IMR-90 (cell line): Measurements from ENCODE around the gene NWD2. TPM values are rescaled to one million over a fixed set of nuclear protein-coding genes. Genes with fewer than 3 reads are reported as not detected.

Experiments used
- ATAC-seq: fragments of 200-7000 bp; cut with Tn5 transposase; 2 replicates; pipeline ENCODE4 v1.9.1; 2020; ENCODE audit warnings: low read depth, mild to moderate bottlenecking, moderate library complexity
- BruUV-seq: library from RNA; stranded (reverse); fragments of 400-500 nt; replicated peaks from 2 replicates; lab custom pipeline; 2021; lab: Mats Ljungman, UMichigan
- CTCF ChIA-PET: fragments of 300-600 bp; formaldehyde crosslinking; extraction: SDS; loops from one replicate; lab custom pipeline; 2021; ENCODE audit warnings: antibody characterized with exemption; lab: Yijun Ruan, JAX
- POLR2A ChIA-PET: fragments of 300-600 bp; sonication (Branson Sonifier 250); formaldehyde crosslinking; loops from one replicate; lab custom pipeline; 2022; ENCODE audit warnings: antibody characterized with exemption; ENCODE audit not compliant: unreplicated experiment; lab: Charles Lee
- DNase-seq: peaks from one replicate; pipeline ENCODE4 v3.0.0; 2013
- H2AFZ ChIP-seq: replicated peaks from 2 replicates; pipeline ENCODE3; 2013; ENCODE audit warnings: low read length, mild to moderate bottlenecking; ENCODE audit not compliant: poor library complexity
- H2AK5ac ChIP-seq: 2 replicates; pipeline ENCODE4 v1.6.1; 2013; ENCODE audit warnings: low read depth, low read length, inconsistent platforms
- H2AK9ac ChIP-seq: replicated peaks from 2 replicates; pipeline ENCODE3; 2013; ENCODE audit warnings: mild to moderate bottlenecking, low read depth, low read length, moderate library complexity; ENCODE audit not compliant: poor library complexity
- H2BK120ac ChIP-seq: 2 replicates; pipeline ENCODE4 v1.6.1; 2013; ENCODE audit warnings: low read depth, low read length, inconsistent platforms
- H2BK15ac ChIP-seq: 3 replicates; pipeline ENCODE4 v1.6.1; 2013; ENCODE audit warnings: low read depth, low read length, inconsistent platforms
- H2BK20ac ChIP-seq: 2 replicates; pipeline ENCODE4 v1.6.1; 2013; ENCODE audit warnings: low read depth, mild to moderate bottlenecking, inconsistent platforms, low read length, moderate library complexity
- H2BK5ac ChIP-seq: 2 replicates; pipeline ENCODE4 v1.6.1; 2013; ENCODE audit warnings: mild to moderate bottlenecking, low read depth, low read length, inconsistent platforms; ENCODE audit not compliant: poor library complexity, severe bottlenecking
- H3K14ac ChIP-seq: replicated peaks from 2 replicates; pipeline ENCODE4 v1.6.1; 2013; ENCODE audit warnings: low read depth, low read length, inconsistent platforms
- H3K18ac ChIP-seq: 2 replicates; pipeline ENCODE4 v1.6.1; 2013; ENCODE audit warnings: low read depth, low read length, control low read depth
- H3K23ac ChIP-seq: 2 replicates; pipeline ENCODE4 v1.6.1; 2013; ENCODE audit warnings: low read depth, low read length, inconsistent platforms
- H3K27ac ChIP-seq: 2 replicates; pipeline ENCODE4 v1.5.1; 2013; ENCODE audit warnings: mild to moderate bottlenecking, control low read depth, low read length; ENCODE audit not compliant: insufficient read depth
- H3K27me3 ChIP-seq: 2 replicates; pipeline ENCODE4 v1.6.1; 2013; ENCODE audit warnings: low read length; ENCODE audit not compliant: control insufficient read depth, insufficient read depth
- H3K36me3 ChIP-seq: 2 replicates; pipeline ENCODE4 v1.6.1; 2013; ENCODE audit warnings: low read length, mixed read lengths; ENCODE audit not compliant: control insufficient read depth, insufficient read depth
- H3K4ac ChIP-seq: 2 replicates; pipeline ENCODE4 v1.6.1; 2013; ENCODE audit warnings: low read depth, low read length, inconsistent platforms
- H3K4me1 ChIP-seq: 2 replicates; pipeline ENCODE4 v1.6.1; 2013; ENCODE audit warnings: low read length, mixed read lengths; ENCODE audit not compliant: control insufficient read depth, insufficient read depth
- H3K4me2 ChIP-seq: 2 replicates; pipeline ENCODE4 v1.6.1; 2013; ENCODE audit warnings: low read depth, mild to moderate bottlenecking, control low read depth, low read length, moderate library complexity
- H3K4me3 ChIP-seq: 2 replicates; pipeline ENCODE4 v1.5.1; 2013; ENCODE audit warnings: low read depth, mild to moderate bottlenecking, control low read depth, low read length, moderate library complexity; ENCODE audit not compliant: insufficient read depth
- H3K56ac ChIP-seq: 2 replicates; pipeline ENCODE4 v1.6.1; 2013; ENCODE audit warnings: low read length, inconsistent platforms; ENCODE audit not compliant: insufficient read depth; ENCODE audit errors: extremely low read depth
- H3K79me1 ChIP-seq, 2 experiments: 2 replicates each; pipeline ENCODE4 v1.6.1; 2013; ENCODE audit warnings: low read length in 2 of 2, inconsistent platforms in 1 of 2, low read depth in 1 of 2
- H3K9ac ChIP-seq: 2 replicates; pipeline ENCODE4 v1.6.1; 2013; ENCODE audit warnings: low read depth, low read length, control low read depth
- H3K9me1 ChIP-seq: 2 replicates; pipeline ENCODE4 v1.6.1; 2013; ENCODE audit warnings: low read length, inconsistent platforms; ENCODE audit not compliant: insufficient read depth
- H3K9me3 ChIP-seq: 2 replicates; pipeline ENCODE4 v1.6.1; 2013; ENCODE audit warnings: low read length; ENCODE audit not compliant: control insufficient read depth, insufficient read depth
- H4K20me1 ChIP-seq: 2 replicates; pipeline ENCODE4 v1.6.1; 2013; ENCODE audit warnings: low read length, inconsistent platforms; ENCODE audit not compliant: insufficient read depth
- H4K5ac ChIP-seq: 2 replicates; pipeline ENCODE4 v1.6.1; 2013; ENCODE audit warnings: mild to moderate bottlenecking, low read depth, low read length, control low read depth
- H4K8ac ChIP-seq, 2 experiments: 2 replicates each; pipeline ENCODE4 v1.6.1; 2013; ENCODE audit warnings: low read depth in 2 of 2, low read length in 2 of 2, control low read depth in 1 of 2, inconsistent platforms in 1 of 2
- H4K91ac ChIP-seq: 2 replicates; pipeline ENCODE4 v1.6.1; 2013; ENCODE audit warnings: low read depth, low read length, inconsistent platforms; ENCODE audit not compliant: insufficient read depth
- BHLHE40 ChIP-seq: fragments of 150-350 bp; IDR thresholded peaks from 2 replicates; pipeline ENCODE4 v1.6.1; 2016; ENCODE audit warnings: mild to moderate bottlenecking, low read depth, low read length
- CEBPB ChIP-seq: IDR thresholded peaks from 2 replicates; pipeline ENCODE4 v1.6.1; 2012; ENCODE audit warnings: low read depth, low read length, improper control_type of control experiment
- CHD1 ChIP-seq: IDR thresholded peaks from 2 replicates; pipeline ENCODE4 v1.6.1; 2012; ENCODE audit warnings: low read depth, low read length, improper control_type of control experiment
- MAFK ChIP-seq: IDR thresholded peaks from 2 replicates; pipeline ENCODE4 v1.6.1; 2012; ENCODE audit warnings: low read depth, low read length, improper control_type of control experiment
- MXI1 ChIP-seq: IDR thresholded peaks from 2 replicates; pipeline ENCODE4 v1.6.1; 2012; ENCODE audit warnings: low read depth, mild to moderate bottlenecking, low read length, moderate library complexity, borderline replicate concordance
- NFE2L2 ChIP-seq: fragments of 150-350 bp; IDR thresholded peaks from 2 replicates; pipeline ENCODE4 v1.6.1; 2016; ENCODE audit warnings: low read depth, mild to moderate bottlenecking, low read length
- RAD21 ChIP-seq: IDR thresholded peaks from 2 replicates; pipeline ENCODE4 v1.6.1; 2012; ENCODE audit warnings: low read length, improper control_type of control experiment
- RCOR1 ChIP-seq: IDR thresholded peaks from 2 replicates; pipeline ENCODE4 v1.6.1; 2012; ENCODE audit warnings: mild to moderate bottlenecking, low read length, improper control_type of control experiment; ENCODE audit not compliant: insufficient replicate concordance
- SMC3 ChIP-seq: fragments of 150-350 bp; IDR thresholded peaks from 2 replicates; pipeline ENCODE4 v1.6.1; 2016; ENCODE audit warnings: low read depth, mild to moderate bottlenecking, antibody characterized with exemption, low read length, moderate library complexity
- WGBS, 2 experiments: methylation state at CpG; one replicate each; pipeline versions ENCODE4 v1.1.5 to v1.1.7; 2013; ENCODE audit warnings: missing lambda C conversion rate in 2 of 2; ENCODE audit not compliant: insufficient read length in 1 of 2; ENCODE audit errors: extremely low coverage in 2 of 2; 5-methylcytosine and 5-hydroxymethylcytosine counted together
- dilution Hi-C: fragments of 300-500 bp; cut with HindIII; formaldehyde crosslinking; loops from one replicate; pipeline ENCODE4 v1.14.3; 2018; ENCODE audit warnings: low sequenced_read_pairs; ENCODE audit not compliant: unreplicated experiment
- in situ Hi-C: fragments of 300-500 bp; cut with MboI; formaldehyde crosslinking; loops from 3 replicates; pipeline ENCODE4 v1.14.3; 2019; ENCODE audit warnings: low sequenced_read_pairs, inconsistent platforms, mixed read lengths
- intact Hi-C: fragments of 100-400 bp; cut with micrococcal nuclease; formaldehyde crosslinking; loops from 2 replicates; pipeline ENCODE4 v1.10.0; 2022
- polyA plus RNA-seq, 3 experiments: library from polyadenylated mRNA; depleted of rRNA; stranded (reverse); fragments of >200 nt; gene quantifications; 2 replicates each; pipeline ENCODE4 v1.2.3, GENCODE V29; 2012; ENCODE audit warnings: low replicate concordance in 1 of 3
- total RNA-seq: library from RNA; depleted of rRNA; stranded (reverse); fragments of >200 nt; gene quantifications from 2 replicates; pipeline ENCODE4 v1.2.3, GENCODE V29; 2012
- TF ChIP-seq, protein P1 (sequence below): fragments of 150-350 bp; IDR thresholded peaks from 2 replicates; pipeline ENCODE4 v1.6.1; 2016; ENCODE audit warnings: low read depth, mild to moderate bottlenecking, low read length, moderate library complexity, borderline replicate concordance
- TF ChIP-seq, protein P2 (sequence below): conservative IDR thresholded peaks from 2 replicates; pipeline ENCODE4 v1.5.1; 2012; ENCODE audit warnings: mild to moderate bottlenecking, low read depth, low read length, improper control_type of control experiment

NWD2 gene
- total and polyA plus RNA-seq, 2 of the 4 experiments (the other 2 are of a cell fraction) = not detected

DNA sequence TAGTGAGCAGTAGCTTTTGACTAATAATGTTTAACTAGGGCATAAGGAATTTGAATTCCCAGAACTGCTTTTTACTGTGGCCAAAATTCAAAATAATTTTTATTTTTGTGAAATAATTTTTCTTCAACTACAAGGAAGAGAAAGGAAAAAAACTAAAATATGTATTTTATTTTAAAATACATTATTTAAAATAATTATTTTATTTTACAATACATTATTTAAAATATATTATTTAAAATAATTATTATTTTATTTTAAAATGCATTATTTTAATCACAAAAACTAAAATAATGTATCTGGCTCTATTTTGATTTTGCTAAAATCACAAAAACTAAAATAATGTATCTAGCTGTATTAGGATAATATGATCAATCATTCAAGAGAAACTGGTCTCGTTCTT is 231.2 kb downstream of the NWD2 start:
- Histone ChIP-seq H4K5ac (no peak overlapping the region), H3K27ac (no peak overlapping the region), H3K14ac (no peak overlapping the region), H3K23ac (no peak overlapping the region), H3K4me1 (no peaks in the 10 kb centered on the region), H3K4ac (no peak overlapping the region), H2BK120ac (no peak overlapping the region), H4K91ac (no peak overlapping the region), H3K79me1 (no peaks in the 10 kb centered on the region), H2AK5ac (no peak overlapping the region), H3K56ac (no peak overlapping the region), H3K9ac (no peak overlapping the region), H2BK20ac (no peak overlapping the region), H2BK15ac (no peak overlapping the region), H3K4me3 (no peak overlapping the region), H4K20me1 (no peaks in the 10 kb centered on the region), H3K9me1 (no peaks in the 10 kb centered on the region), H2AFZ (no peak overlapping the region), H3K36me3 (no peaks in the 10 kb centered on the region), H2AK9ac (no peak overlapping the region), H3K18ac (no peak overlapping the region), H3K27me3 (no peaks in the 10 kb centered on the region), H3K9me3 (no peaks in the 10 kb centered on the region), H3K4me2 (no peak overlapping the region), H2BK5ac (no peak overlapping the region), H4K8ac (no peak overlapping the region)
- no peak for TF ChIP-seq RAD21
- TF ChIP-seq MXI1 = no peak
- no peak for TF ChIP-seq RCOR1
- TF ChIP-seq, protein P1, sequence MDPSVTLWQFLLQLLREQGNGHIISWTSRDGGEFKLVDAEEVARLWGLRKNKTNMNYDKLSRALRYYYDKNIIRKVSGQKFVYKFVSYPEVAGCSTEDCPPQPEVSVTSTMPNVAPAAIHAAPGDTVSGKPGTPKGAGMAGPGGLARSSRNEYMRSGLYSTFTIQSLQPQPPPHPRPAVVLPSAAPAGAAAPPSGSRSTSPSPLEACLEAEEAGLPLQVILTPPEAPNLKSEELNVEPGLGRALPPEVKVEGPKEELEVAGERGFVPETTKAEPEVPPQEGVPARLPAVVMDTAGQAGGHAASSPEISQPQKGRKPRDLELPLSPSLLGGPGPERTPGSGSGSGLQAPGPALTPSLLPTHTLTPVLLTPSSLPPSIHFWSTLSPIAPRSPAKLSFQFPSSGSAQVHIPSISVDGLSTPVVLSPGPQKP = no peak
- no peak for TF ChIP-seq NFE2L2
- TF ChIP-seq BHLHE40 = no peak
- TF ChIP-seq, protein P2, sequence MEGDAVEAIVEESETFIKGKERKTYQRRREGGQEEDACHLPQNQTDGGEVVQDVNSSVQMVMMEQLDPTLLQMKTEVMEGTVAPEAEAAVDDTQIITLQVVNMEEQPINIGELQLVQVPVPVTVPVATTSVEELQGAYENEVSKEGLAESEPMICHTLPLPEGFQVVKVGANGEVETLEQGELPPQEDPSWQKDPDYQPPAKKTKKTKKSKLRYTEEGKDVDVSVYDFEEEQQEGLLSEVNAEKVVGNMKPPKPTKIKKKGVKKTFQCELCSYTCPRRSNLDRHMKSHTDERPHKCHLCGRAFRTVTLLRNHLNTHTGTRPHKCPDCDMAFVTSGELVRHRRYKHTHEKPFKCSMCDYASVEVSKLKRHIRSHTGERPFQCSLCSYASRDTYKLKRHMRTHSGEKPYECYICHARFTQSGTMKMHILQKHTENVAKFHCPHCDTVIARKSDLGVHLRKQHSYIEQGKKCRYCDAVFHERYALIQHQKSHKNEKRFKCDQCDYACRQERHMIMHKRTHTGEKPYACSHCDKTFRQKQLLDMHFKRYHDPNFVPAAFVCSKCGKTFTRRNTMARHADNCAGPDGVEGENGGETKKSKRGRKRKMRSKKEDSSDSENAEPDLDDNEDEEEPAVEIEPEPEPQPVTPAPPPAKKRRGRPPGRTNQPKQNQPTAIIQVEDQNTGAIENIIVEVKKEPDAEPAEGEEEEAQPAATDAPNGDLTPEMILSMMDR = no peak
- no peak for TF ChIP-seq CHD1
- TF ChIP-seq SMC3 = no peak
- no peak for TF ChIP-seq CEBPB
- no peak for TF ChIP-seq MAFK
- dilution Hi-C loops = no loop called here
- POLR2A ChIA-PET = no interaction called here
- no CpG with 5 or more reads among the region's 1 CpG for WGBS, 2 experiments
- ATAC-seq (no peak), DNase-seq (no peak)
- CTCF ChIA-PET = no interaction called here
- no TSS peak for BruUV-seq
- intact Hi-C loops = no loop called here
- in situ Hi-C loops = no loop called here
